AG08395 (cell line): ENCODE data around the gene MGAT1.
"Not testable (repeated sequence)": the region's sequence is repeated elsewhere in the genome, so short reads cannot be mapped to it uniquely, and the experiment has no call there.

Source experiments
- DNase-seq: peaks from one replicate; pipeline ENCODE4 v3.0.0; 2012; ENCODE audit warnings: mixed read lengths, low spot score

The MGAT1 gene

GRCh38 chr5:180804129-180804618 lies 1.6 kb upstream of the MGAT1 start:
- no peak for DNase-seq

GRCh38 chr5:180803181-180804128 lies 849 bp upstream of the MGAT1 start:
- DNase-seq = no peak

- no peak for DNase-seq
These were observed 846 bp downstream of the MGAT1 start for GRCh38 chr5:180801596-180802324.

- peak; percentile 74 for DNase-seq
These were observed 2.5 kb downstream of the MGAT1 start for GRCh38 chr5:180799902-180800801.

GRCh38 chr5:180799194-180799593 lies 3.4 kb downstream of the MGAT1 start:
- no peak for DNase-seq

GRCh38 chr5:180798193-180798592 lies 4.4 kb downstream of the MGAT1 start:
- DNase-seq = no peak

- DNase-seq = no peak
These were observed 5.1 kb downstream of the MGAT1 start for GRCh38 chr5:180797256-180798192.

- DNase-seq = no peak
These were observed 6.8 kb downstream of the MGAT1 start for GRCh38 chr5:180795771-180796313.

- DNase-seq = no peak
These were observed 9.7 kb downstream of the MGAT1 start for GRCh38 chr5:180792965-180793287.

- DNase-seq = no peak
These were observed 10.2 kb downstream of the MGAT1 start for GRCh38 chr5:180792287-180792964.

GRCh38 chr5:180791611-180792213 lies 10.9 kb downstream of the MGAT1 start:
- no peak for DNase-seq

GRCh38 chr5:180790524-180790923 lies 12.1 kb downstream of the MGAT1 start:
- DNase-seq = no peak

GRCh38 chr5:180790020-180790419 lies 12.6 kb downstream of the MGAT1 start:
- DNase-seq = no peak

- not testable (repeated sequence) for DNase-seq
These were observed 13.8 kb downstream of the MGAT1 start for GRCh38 chr5:180788651-180789410.

- no peak for DNase-seq
These were observed 14.7 kb downstream of the MGAT1 start for GRCh38 chr5:180787711-180788431.

GRCh38 chr5:180786531-180787398 lies 15.8 kb downstream of the MGAT1 start:
- DNase-seq = peak; percentile 8

GRCh38 chr5:180785794-180786221 lies 16.8 kb downstream of the MGAT1 start:
- peak; percentile 72 for DNase-seq
